Psoas muscle (tissue), 8 donors: ENCODE results near the gene C19orf85. TPM values are rescaled to one million over a fixed set of nuclear protein-coding genes. Genes with fewer than 3 reads are reported as not detected.

Experiments
- ATAC-seq, 4 donors: fragments of 200-7000 bp; cut with Tn5 transposase; one replicate each; pipeline ENCODE4 v1.9.1; 2020; ENCODE audit warnings: moderate library complexity in 3 of 4, mild to moderate bottlenecking in 2 of 4
- DNase-seq, 2 donors: peaks; one replicate each; pipeline ENCODE4 v3.0.0-alpha.2; 2020
- H3K27ac ChIP-seq: fragments of 200-600 bp; one replicate; pipeline ENCODE4 v1.8.0; 2022
- H3K27me3 ChIP-seq, 3 donors: fragments of 200-600 bp in 1 of 3; one replicate each; pipeline versions ENCODE4 v1.6.1 to v1.8.0; 2013 to 2022; ENCODE audit warnings: low read length in 2 of 3, mild to moderate bottlenecking in 2 of 3, moderate library complexity in 1 of 3; ENCODE audit not compliant: insufficient read depth in 3 of 3
- H3K36me3 ChIP-seq, 2 donors: fragments of 200-600 bp in 1 of 2; one replicate each; pipeline versions ENCODE4 v1.6.1 to v1.8.0; 2013 to 2022; ENCODE audit warnings: low read depth in 1 of 2, mild to moderate bottlenecking in 1 of 2, moderate library complexity in 1 of 2; ENCODE audit not compliant: insufficient read depth in 1 of 2
- H3K4me1 ChIP-seq: fragments of 200-600 bp; one replicate; pipeline ENCODE4 v1.8.0; 2022
- H3K4me3 ChIP-seq: fragments of 200-600 bp; one replicate; pipeline ENCODE4 v1.8.0; 2022; ENCODE audit warnings: mild to moderate bottlenecking
- H3K9me3 ChIP-seq: fragments of 200-600 bp; one replicate; pipeline ENCODE4 v1.8.0; 2022
- WGBS, 3 donors: extraction: QIAGEN DNeasy Blood & Tissue Kit; methylation state at CpG; one replicate each; pipeline versions ENCODE4 v1.1.6 to v1.1.7; 2013; 5-methylcytosine and 5-hydroxymethylcytosine counted together
- intact Hi-C, 2 donors: fragments of 100-400 bp; cut with DNase I; formaldehyde crosslinking; loops; one replicate each; pipeline versions ENCODE4 v1.11.0 to v1.14.2; 2022
- polyA plus RNA-seq, 3 donors: library from polyadenylated mRNA; stranded (reverse); fragments of 200-250 nt; gene quantifications; one replicate each; pipeline ENCODE4 v1.2.3, GENCODE V29; 2013
- total RNA-seq, 4 donors: library from RNA; stranded (reverse); fragmentation: NEBNext Ultra II Directional in 2 of 4; extraction: Animal tissue kit (Norgen Biotek cat#: 25700) in 2 of 4; gene quantifications; one replicate each; pipeline versions ENCODE4 v1.2.1 to v1.2.4, GENCODE V29; 2021 to 2023
- TF ChIP-seq, protein P1 (sequence below): fragments of 200-600 bp; IDR thresholded peaks from one replicate; pipeline ENCODE4 v1.8.0; 2022; ENCODE audit warnings: antibody characterized with exemption
- donor health status: healthy with polysubstance abuse.
- donor health status: DM: no; HTN: no; CAD: no; lungs with moderate emphysema.
- donor health status: Bipolar disorder and iron deficiency.
- donor health status: healthy.
- donor health status: DM: yes; HTN: yes; CAD: no.
- donor health status: DM: no; HTN: no; CAD: no.
- donor health status: DM: no; HTN: no; CAD: no.
- donor health status: DM: yes; HTN: yes; CAD: no.

C19orf85 gene
- total and polyA plus RNA-seq, 7 donors = not detected

DNA sequence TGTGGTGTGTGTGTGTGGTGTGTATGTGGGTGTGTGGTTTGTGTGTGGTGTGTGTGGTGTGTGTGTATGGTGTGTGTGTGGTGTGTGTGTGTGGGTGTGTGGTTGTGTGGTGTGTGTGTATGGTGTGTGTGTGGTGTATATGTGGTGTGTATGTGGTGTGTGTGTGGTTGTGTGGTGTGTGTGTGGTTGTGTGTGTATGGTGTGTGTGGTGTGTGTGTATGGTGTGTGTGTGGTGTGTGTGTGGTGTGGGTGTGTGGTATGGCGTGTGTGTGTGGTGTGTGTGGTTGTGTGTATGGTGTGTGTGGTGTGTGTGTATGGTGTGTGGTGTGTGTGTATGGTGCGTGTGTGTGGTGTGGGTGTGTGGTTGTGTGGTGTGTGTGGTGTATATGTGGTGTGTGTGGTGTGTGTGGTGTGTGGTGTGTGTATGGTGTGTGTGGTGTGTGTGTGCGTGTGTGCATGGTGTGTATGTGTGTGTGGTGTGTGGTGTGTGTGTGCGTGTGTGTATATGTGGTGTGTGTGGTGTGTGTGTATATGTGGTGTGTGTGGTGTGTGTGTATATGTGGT is 30.1 kb downstream of the C19orf85 start:
- no peaks in the 10 kb centered on the region for H3K4me1 ChIP-seq
- no peaks in the 10 kb centered on the region for H3K9me3 ChIP-seq
- no peaks in the 10 kb centered on the region for H3K36me3 ChIP-seq
- intact Hi-C loops = no loop called here
- TF ChIP-seq, protein P1, sequence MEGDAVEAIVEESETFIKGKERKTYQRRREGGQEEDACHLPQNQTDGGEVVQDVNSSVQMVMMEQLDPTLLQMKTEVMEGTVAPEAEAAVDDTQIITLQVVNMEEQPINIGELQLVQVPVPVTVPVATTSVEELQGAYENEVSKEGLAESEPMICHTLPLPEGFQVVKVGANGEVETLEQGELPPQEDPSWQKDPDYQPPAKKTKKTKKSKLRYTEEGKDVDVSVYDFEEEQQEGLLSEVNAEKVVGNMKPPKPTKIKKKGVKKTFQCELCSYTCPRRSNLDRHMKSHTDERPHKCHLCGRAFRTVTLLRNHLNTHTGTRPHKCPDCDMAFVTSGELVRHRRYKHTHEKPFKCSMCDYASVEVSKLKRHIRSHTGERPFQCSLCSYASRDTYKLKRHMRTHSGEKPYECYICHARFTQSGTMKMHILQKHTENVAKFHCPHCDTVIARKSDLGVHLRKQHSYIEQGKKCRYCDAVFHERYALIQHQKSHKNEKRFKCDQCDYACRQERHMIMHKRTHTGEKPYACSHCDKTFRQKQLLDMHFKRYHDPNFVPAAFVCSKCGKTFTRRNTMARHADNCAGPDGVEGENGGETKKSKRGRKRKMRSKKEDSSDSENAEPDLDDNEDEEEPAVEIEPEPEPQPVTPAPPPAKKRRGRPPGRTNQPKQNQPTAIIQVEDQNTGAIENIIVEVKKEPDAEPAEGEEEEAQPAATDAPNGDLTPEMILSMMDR = no peak
- no peak for ATAC-seq
- DNase-seq = peak in 1 of 2 donors; percentile 1
- peaks cover 0 to 74% (median 37%) of the 10 kb centered on the region in 3 donors for H3K27me3 ChIP-seq
- 72 to 93% (median 93%) methylated on average over 4 of the region's 4 CpGs for WGBS, 3 donors
- H3K4me3 ChIP-seq = no peak overlapping the region
- no peak overlapping the region for H3K27ac ChIP-seq

DNA sequence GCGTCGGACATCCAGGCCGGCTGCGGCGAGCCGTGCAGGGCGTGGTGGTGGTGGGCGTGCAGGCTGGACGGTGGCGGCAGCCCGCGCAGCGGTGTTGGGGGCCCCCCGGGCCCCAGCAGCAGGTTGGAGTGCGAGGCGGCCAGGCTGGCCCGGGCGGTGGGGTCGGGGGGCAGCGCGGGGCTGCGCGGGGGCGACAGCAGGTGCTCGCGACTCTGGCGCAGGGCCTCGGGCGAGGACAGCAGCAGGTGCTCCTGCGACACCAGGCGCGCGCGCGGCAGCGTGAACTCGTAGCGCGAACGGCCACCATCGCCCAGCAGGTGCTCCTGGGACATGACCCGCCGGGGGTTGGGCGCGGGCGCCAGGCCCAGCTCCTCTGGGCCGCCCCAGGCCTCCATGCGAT is 31.3 kb downstream of the C19orf85 start:
- Histone ChIP-seq H3K9me3 (no peaks in the 10 kb centered on the region), H3K27ac (no peak overlapping the region), H3K36me3 (no peaks in the 10 kb centered on the region), H3K27me3 (peaks cover 0 to 74% (median 31%) of the 10 kb centered on the region in 3 donors), H3K4me3 (no peak overlapping the region), H3K4me1 (no peaks in the 10 kb centered on the region)
- TF ChIP-seq, protein P1 = no peak
- 3 to 6% (median 5%) methylated on average over 32 to 48 of the region's 48 CpGs for WGBS, 3 donors
- ATAC-seq (no peak), DNase-seq (peak in 1 of 2 donors; percentile 48)
- intact Hi-C loops = no loop called here

DNA sequence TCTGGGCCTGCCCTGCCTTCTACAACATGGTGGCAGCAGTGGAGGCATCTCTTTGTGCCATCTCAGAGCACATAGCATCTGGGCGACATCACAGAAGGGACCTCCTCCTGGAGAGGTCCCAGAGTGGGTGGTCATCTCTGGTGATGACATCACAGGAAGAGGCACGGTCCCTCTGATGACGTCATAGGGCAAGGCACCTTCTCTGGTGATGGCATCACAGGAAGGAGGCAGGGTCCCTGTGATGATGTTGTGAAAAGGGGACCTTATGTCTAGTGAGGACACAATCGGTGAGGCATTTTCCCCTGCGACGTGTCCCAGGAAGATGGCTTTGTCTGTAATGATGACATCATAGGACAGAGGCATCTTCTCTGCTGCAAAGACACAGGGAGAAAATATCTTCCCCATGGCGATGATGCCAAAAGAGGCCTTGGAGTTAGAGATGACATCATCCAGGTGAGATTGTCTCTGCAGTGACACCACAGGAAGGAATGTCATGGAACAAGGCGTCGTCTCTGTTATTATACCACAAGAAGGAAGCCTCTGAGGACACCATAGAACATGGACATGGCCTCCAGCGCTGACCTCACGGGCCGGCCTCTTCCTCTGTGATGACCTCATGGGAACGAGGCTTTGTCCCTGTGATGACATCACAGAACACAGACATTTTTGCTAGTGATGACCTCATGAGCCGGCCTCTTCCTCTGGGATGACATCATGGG is 32.2 kb downstream of the C19orf85 start:
- TF ChIP-seq, protein P1 = no peak
- ATAC-seq (no peak), DNase-seq (peak in 1 of 2 donors; percentile 8)
- intact Hi-C loops = no loop called here
- WGBS, 3 donors = 81 to 82% (median 81%) methylated on average over 14 of the region's 14 CpGs
- Histone ChIP-seq H3K36me3 (no peaks in the 10 kb centered on the region), H3K27me3 (peaks cover 0 to 70% (median 35%) of the 10 kb centered on the region in 3 donors), H3K27ac (no peak overlapping the region), H3K4me1 (no peaks in the 10 kb centered on the region), H3K9me3 (no peaks in the 10 kb centered on the region), H3K4me3 (no peak overlapping the region)

DNA sequence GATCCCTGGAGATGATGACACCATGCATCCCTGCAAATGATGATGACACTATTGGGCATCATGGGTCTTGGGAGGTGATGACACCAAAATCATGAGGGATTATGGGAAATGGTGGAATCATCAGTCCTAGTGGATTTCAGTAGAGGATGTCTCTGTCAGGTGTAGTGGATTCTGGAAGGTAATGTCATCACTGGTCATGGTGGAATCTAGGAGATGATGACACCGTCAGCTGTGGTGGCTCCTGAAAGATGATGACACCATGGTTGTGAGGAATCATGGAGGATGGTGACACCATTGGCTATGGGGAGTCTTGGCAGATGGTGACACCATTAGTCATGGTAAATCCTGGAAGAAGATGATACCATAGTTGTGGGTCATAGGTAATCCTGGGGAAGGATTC is 33.4 kb downstream of the C19orf85 start:
- no peak overlapping the region for H3K4me3 ChIP-seq
- ATAC-seq (no peak), DNase-seq (no peak)
- H3K36me3 ChIP-seq = no peaks in the 10 kb centered on the region
- TF ChIP-seq, protein P1 = no peak
- 83 to 100% (median 96%) methylated on average over 1 of the region's 1 CpG for WGBS, 3 donors
- intact Hi-C loops = no loop called here
- H3K4me1 ChIP-seq = no peaks in the 10 kb centered on the region
- peaks cover 0 to 59% (median 32%) of the 10 kb centered on the region in 3 donors for H3K27me3 ChIP-seq
- H3K27ac ChIP-seq = no peak overlapping the region
- no peaks in the 10 kb centered on the region for H3K9me3 ChIP-seq
